ENCODE data around the gene MSANTD7.
"Not testable (repeated sequence)": the region's sequence is repeated elsewhere in the genome, so short reads cannot be mapped to it uniquely, and the experiment has no call there.

Gene MSANTD7

DNA sequence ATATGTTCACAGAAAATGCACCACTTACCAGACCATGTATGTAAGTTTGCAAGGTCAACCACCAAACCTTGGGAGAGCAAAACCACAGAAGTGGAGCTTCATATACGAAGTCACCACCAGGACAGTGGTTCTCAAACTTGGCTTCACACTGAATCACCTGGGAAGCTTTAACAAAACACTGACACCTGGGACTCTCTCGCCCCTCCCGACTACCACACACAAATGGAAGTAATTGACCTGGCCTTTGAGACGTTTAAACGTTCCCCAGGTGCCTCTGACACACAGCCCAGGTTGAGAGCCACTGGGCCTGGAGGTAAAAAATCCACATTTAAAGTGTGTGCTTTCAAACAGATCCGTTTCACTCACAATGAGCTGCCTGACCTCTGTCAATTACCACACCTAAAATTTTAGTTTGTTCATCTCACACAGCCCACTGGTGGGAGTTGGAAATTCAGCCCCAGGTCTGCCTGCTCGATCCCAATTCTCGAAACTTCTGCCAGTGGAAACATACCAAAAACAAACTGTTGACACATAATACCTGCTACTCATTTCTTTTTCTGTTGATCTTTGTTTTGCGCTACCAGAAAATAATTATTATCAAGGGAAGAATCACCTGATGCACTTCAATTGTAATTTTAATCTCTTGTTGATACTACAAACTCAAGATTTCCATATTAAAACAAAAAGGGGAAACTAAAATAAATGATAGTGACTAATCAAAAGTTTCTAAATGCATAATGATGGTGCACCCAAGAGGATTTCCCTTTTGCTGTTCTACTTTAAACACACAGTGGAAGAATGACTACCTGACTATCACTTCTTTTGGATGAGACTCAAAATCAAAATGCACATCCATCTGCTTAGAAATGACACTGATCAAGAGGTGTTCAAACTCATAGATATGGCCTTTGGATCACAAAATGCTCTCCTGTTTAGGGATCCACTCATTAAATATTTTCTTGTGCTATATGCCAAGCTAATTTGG lies 26.8 kb upstream of the MSANTD7 start:
- no peaks in the 10 kb centered on the region for H3K79me2 ChIP-seq (ENCODE audit: insufficient read depth, low read length)
- peak overlapping the region; percentile 32 for H3K27ac ChIP-seq (ENCODE audit: low read depth, low read length, poor library complexity, severe bottlenecking)
- H3K9ac ChIP-seq (ENCODE audit: low read length): no peak overlapping the region
- no peaks in the 10 kb centered on the region for H3K36me3 ChIP-seq (ENCODE audit: insufficient read depth, low read length)
- no peak overlapping the region; the same call in 1 of the 2 replicates for H2AFZ ChIP-seq (ENCODE audit: low read length)
- H3K4me3 ChIP-seq (ENCODE audit: low read depth, low read length, poor library complexity, severe bottlenecking): no peak overlapping the region
- no peaks in the 10 kb centered on the region for H3F3A ChIP-seq (ENCODE audit: insufficient read depth, low read length)
- no peaks in the 10 kb centered on the region for H3K9me2 ChIP-seq (ENCODE audit: low read depth, low read length)
- peaks cover 29% of the 10 kb centered on the region for H3K4me1 ChIP-seq (ENCODE audit: insufficient read depth, low read length, severe bottlenecking)
- H4K20me1 ChIP-seq (ENCODE audit: insufficient read depth, low read length): no peaks in the 10 kb centered on the region
- no peak overlapping the region for H3K4me2 ChIP-seq (ENCODE audit: low read length)
- H3K27me3 ChIP-seq (ENCODE audit: insufficient read depth, low read length): no peaks in the 10 kb centered on the region
- no peak for TF ChIP-seq EZH2 (IDR thresholded peaks at IDR 0.05; ENCODE audit: borderline replicate concordance, low read length)
- TF ChIP-seq CTCF (IDR thresholded peaks at IDR 0.05; ENCODE audit: low read length): no peak
- H3K9me3 ChIP-seq (ENCODE audit: low read length): 0 out of 2 replicates have a peak, but pooled peaks cover 3% of the 10 kb centered on the region

- TF ChIP-seq EZH2 (IDR thresholded peaks at IDR 0.05; ENCODE audit: borderline replicate concordance, low read length) (no peak), CTCF (IDR thresholded peaks at IDR 0.05; ENCODE audit: low read length) (no peak)
- Histone ChIP-seq H3K27ac (ENCODE audit: low read depth, low read length, poor library complexity, severe bottlenecking) (no peak overlapping the region), H3K4me2 (ENCODE audit: low read length) (peak overlapping the region; percentile 20; the same call in 1 of the 2 replicates), H2AFZ (ENCODE audit: low read length) (no peak overlapping the region), H3K79me2 (ENCODE audit: insufficient read depth, low read length) (no peaks in the 10 kb centered on the region), H3K4me3 (ENCODE audit: low read depth, low read length, poor library complexity, severe bottlenecking) (no peak overlapping the region), H3F3A (ENCODE audit: insufficient read depth, low read length) (no peaks in the 10 kb centered on the region), H3K9me2 (ENCODE audit: low read depth, low read length) (no peaks in the 10 kb centered on the region), H3K4me1 (ENCODE audit: insufficient read depth, low read length, severe bottlenecking) (peaks cover 29% of the 10 kb centered on the region), H4K20me1 (ENCODE audit: insufficient read depth, low read length) (no peaks in the 10 kb centered on the region), H3K9me3 (ENCODE audit: low read length) (0 out of 2 replicates have a peak, but pooled peaks cover 3% of the 10 kb centered on the region), H3K27me3 (ENCODE audit: insufficient read depth, low read length) (no peaks in the 10 kb centered on the region), H3K36me3 (ENCODE audit: insufficient read depth, low read length) (no peaks in the 10 kb centered on the region), H3K9ac (ENCODE audit: low read length) (no peak overlapping the region)
Observed at GRCh38 chr10:14812271-14812670, 25.8 kb upstream of the MSANTD7 start.

GRCh38 chr10:14815681-14816080 lies 22.4 kb upstream of the MSANTD7 start:
- H2AFZ ChIP-seq (ENCODE audit: low read length): no peak overlapping the region
- no peak overlapping the region for H3K27ac ChIP-seq (ENCODE audit: low read depth, low read length, poor library complexity, severe bottlenecking)
- H3K9ac ChIP-seq (ENCODE audit: low read length): no peak overlapping the region
- H3K9me2 ChIP-seq (ENCODE audit: low read depth, low read length): no peaks in the 10 kb centered on the region
- H3K79me2 ChIP-seq (ENCODE audit: insufficient read depth, low read length): no peaks in the 10 kb centered on the region
- 0 out of 2 replicates have a peak, but pooled peaks cover 3% of the 10 kb centered on the region for H3K9me3 ChIP-seq (ENCODE audit: low read length)
- peaks cover 19% of the 10 kb centered on the region for H3K4me1 ChIP-seq (ENCODE audit: insufficient read depth, low read length, severe bottlenecking)
- no peak overlapping the region for H3K4me2 ChIP-seq (ENCODE audit: low read length)
- H3F3A ChIP-seq (ENCODE audit: insufficient read depth, low read length): no peaks in the 10 kb centered on the region
- TF ChIP-seq EZH2 (IDR thresholded peaks at IDR 0.05; ENCODE audit: borderline replicate concordance, low read length) (no peak), CTCF (IDR thresholded peaks at IDR 0.05; ENCODE audit: low read length) (no peak)
- no peaks in the 10 kb centered on the region for H4K20me1 ChIP-seq (ENCODE audit: insufficient read depth, low read length)
- H3K36me3 ChIP-seq (ENCODE audit: insufficient read depth, low read length): no peaks in the 10 kb centered on the region
- no peak overlapping the region for H3K4me3 ChIP-seq (ENCODE audit: low read depth, low read length, poor library complexity, severe bottlenecking)
- no peaks in the 10 kb centered on the region for H3K27me3 ChIP-seq (ENCODE audit: insufficient read depth, low read length)

GRCh38 chr10:14816717-14817116 lies 21.4 kb upstream of the MSANTD7 start:
- H3K79me2 ChIP-seq (ENCODE audit: insufficient read depth, low read length): not testable (repeated sequence)

More at GRCh38 chr10:14816717-14817116, 21.4 kb upstream of the MSANTD7 start:
- not testable (repeated sequence) for H3K4me2 ChIP-seq (ENCODE audit: low read length); H3K9ac ChIP-seq (ENCODE audit: low read length); H3K27ac ChIP-seq (ENCODE audit: low read depth, low read length, poor library complexity, severe bottlenecking); H3K4me3 ChIP-seq (ENCODE audit: low read depth, low read length, poor library complexity, severe bottlenecking); H2AFZ ChIP-seq (ENCODE audit: low read length); H4K20me1 ChIP-seq (ENCODE audit: insufficient read depth, low read length); H3K36me3 ChIP-seq (ENCODE audit: insufficient read depth, low read length); H3F3A ChIP-seq (ENCODE audit: insufficient read depth, low read length); H3K9me3 ChIP-seq (ENCODE audit: low read length); H3K27me3 ChIP-seq (ENCODE audit: insufficient read depth, low read length); H3K9me2 ChIP-seq (ENCODE audit: low read depth, low read length)
- H3K4me1 ChIP-seq (ENCODE audit: insufficient read depth, low read length, severe bottlenecking): peaks cover 11% of the 10 kb centered on the region
